HG03460 (cell line): Measurements from ENCODE around the gene CLEC17A.

Experiments
- ATAC-seq: cut with Tn5 transposase; IDR thresholded peaks from one replicate; pipeline ENCODE4 v1.9.1; 2021; ENCODE audit not compliant: unreplicated experiment

The CLEC17A gene

DNA sequence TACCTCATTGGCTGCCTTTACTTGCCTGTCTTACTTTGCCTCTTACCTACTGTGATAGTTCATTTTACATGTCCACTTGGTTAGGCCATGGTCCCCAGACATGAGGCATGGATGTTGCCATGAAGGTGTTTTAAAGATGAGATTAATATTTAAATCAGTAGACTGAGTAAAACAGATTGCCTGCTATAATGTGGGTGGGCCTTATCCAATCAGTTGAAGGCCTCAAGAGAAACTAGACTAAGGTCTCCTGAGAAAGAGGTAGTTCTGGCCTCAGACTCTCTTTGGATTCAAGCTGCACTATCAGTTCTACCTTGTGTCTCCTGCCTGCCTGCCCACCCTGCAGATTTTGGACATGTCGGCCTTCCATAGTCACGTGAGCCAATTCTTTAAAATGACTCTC, 65.6 kb downstream of the CLEC17A start:
- ATAC-seq: no peak

DNA sequence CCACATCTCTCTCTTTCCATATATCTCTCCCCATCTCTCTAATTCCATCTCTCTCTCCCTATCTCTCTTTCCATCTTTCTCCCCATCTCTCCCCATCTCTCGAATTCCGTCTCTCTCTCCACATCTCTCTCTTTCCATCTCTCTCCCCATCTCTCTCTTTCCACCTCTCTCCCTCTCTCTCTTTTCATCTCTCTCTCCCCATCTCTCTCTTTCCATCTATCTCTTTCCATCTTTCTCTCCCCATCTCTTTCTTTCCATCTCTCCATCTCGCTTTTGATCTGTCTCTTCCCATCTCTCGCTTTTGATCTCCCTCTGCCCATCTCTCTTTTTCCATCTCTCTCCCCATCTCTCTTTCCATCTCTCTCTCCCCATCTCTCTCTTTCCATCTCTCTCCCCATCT, 66.1 kb downstream of the CLEC17A start:
- no peak for ATAC-seq

DNA sequence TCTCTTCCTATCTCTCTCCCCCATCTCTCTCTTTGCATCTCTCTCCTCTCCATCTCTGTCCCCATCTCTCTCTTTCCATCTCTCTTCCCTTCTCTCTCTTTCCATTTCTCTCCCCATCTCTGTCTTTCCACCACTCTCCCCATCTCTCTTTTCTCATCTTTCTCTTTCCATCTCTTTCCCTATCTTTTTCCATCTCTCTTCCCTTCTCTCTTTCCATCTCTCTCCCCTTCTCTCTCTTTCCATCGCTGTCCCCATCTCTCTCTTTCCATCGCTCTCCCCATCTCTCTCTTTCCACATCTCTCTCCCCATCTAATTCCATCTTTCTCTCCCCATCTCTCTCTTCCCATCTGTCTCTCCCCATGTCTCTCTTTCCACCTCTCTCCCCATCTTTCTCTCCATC, 67.3 kb downstream of the CLEC17A start:
- no peak for ATAC-seq

DNA sequence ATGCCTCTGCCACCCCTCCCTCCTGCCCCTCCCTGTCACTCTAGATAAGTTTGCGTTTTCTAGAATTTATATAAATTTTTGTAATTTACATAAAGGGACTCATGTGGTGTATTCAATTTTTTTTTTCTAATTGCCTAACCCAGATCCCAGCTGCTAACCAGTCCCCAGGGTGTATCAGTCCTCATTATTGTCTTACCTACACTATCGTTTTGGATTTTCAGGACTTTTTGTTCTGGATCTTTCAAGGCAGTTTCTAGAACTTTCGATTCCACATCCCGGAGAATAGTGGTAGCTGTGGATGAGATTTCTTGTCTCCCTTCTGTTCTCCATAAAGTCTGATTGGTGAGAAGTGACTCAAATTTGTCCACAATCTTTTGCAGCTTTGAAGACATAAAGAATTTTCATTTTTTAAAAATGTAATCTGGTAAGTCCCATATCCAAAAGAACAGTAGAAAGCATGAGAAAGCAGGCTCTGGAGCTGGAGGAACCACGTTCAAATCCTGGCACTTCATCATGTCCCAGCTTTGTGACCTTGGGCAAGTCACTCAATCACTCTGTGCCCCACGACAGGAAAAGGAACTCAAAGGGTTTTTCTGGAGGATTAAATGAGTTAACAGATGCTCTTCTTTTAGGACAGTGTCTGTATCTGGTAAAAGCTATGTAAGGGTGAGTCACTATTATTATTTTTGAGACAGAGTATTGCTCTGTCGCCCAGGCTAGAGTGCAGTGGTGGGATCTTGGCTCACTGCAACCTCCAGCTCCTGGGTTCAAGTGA, 72.1 kb downstream of the CLEC17A start:
- ATAC-seq: no peak

DNA sequence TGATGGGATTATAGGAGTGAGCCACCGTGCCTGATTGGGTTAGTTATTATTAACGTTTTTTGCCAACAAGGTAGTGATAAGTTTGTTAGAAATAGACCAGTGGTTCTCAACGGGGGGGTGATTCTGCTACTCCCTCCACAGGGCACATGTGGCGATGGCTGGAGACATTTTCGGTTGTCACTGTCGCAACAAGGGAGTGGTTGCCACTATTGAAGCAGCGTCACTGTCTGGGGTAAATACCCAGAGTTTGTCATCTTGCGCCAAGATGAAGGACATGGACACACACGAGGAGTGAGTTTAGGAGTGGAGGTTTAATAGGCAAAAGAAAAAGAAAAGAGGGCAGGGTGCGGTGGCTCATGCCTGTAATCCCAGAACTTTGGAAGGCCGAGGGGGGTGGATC, 72.8 kb downstream of the CLEC17A start:
- no peak for ATAC-seq

DNA sequence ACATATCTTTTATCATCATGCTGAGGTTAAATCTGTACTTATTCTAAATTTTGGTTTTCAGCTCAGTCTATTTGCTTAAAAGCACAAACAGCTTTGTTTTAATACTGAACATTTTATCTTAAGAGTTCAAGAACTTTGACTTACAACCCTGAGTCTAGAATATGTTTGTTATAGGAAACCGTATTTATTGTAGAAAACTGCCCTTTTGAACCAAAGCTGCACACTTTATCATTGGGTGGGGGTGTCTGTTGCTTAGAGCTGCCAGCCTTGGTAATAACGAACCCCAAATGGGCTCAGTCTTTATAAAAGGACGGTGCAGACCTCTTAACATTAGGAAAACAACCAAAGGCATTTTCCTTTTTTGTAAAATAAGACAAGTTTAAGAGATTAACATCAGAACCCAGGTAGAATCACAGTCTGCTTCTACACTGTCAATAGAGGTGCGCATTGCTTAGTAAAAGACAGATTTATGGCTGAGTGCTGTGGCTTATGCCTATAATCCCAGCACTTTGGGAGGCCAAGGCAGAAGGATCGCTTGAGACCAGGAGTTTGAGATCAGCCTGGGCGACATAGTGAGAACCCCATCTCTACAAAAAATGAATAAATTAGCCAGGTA, 77.1 kb downstream of the CLEC17A start:
- no peak for ATAC-seq

DNA sequence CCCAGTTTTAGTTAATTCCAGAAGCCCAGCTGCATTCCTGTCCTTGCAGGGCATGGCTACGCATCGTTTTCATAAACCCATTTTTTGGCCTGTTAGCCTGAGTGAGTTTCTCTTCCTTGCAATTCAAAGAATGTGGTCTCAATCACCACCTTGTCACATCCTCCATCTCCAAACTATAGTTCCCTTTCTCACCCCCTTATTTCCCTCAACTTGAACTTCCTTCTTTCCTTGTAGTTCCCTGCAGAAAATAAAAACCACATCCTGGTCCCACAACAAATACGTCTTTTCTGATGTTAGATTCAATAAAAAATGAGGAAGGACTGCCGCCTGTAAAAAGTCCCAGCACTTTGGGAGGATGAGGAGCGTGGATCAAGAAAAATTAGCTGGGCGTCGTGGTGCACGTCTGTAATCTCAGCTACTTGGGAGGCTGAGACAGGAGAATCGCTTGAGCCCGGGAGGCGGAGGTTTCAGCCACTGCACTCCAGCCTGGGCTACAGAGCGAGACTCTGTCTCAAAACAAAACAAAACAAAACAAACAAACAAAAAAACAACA, 78.6 kb downstream of the CLEC17A start:
- ATAC-seq: no peak
